ENCODE measurements around the gene ARHGAP15.

ARHGAP15 gene

DNA sequence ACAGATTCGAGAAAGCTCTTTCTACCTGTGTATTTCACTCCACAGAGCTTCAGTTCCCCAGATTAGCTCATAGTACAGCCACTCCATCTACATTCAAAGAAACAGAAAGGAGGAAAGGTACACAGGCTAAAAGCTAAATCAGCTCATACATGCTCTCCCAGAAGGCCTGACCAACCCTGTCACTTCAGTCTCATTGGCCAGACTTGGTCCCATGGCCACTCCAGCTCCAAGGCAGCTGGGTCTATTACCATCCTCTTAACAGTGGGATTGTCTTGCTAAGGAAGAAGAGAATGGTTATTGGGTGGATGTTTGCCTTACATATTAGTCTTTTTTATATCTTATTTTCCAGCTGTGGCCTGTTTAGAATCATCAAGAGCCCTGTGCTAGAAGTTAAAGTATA lies 572.6 kb downstream of the ARHGAP15 start:
- DNase-seq, result no peak

DNA sequence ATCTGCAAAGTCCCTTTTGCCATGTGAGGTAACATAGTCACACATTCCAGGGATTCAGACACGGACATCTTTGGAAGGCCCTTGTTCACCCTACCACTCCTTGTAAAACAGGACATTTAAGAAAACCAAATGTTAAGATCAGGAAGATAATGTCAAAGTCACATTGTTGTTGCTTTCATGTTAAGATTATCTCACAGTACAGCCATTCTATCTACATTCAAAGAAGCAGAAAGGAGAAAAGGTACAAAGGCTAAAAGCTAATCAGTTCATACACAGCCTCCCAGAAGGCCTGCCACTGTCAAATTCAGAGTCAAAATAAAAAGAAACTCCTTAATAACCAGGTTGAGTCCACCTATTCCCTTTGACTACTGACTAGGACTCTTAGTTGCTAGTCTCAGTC lies 573.7 kb downstream of the ARHGAP15 start:
- DNase-seq, result no peak

GRCh38 chr2:143704451-143705106 lies 575.4 kb downstream of the ARHGAP15 start:
- no peak for DNase-seq

- DNase-seq, result no peak
These were observed 576.0 kb downstream of the ARHGAP15 start for GRCh38 chr2:143705108-143705707.

GRCh38 chr2:143706354-143706753 lies 577.1 kb downstream of the ARHGAP15 start:
- DNase-seq, result no peak

DNA sequence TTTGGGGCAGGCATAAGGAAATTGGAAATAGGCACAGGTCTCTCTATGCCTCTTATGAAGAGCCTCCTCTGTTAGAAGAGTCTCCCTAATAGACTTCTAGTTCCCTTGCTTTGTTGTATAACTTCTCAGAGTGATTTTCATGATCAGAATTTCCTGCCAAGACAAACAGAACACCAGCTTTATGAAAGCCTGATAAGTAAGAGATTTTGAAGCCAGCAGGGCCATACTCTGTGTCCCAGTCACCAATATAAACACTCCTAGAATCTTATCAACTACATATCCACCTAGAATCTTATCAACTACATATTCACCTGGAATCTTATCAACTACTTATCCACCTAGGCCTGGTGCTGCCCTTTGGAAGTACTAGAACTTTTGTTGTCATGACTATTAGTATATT lies 579.5 kb downstream of the ARHGAP15 start:
- DNase-seq, result no peak

GRCh38 chr2:143710196-143710595 lies 581.0 kb downstream of the ARHGAP15 start:
- DNase-seq, result no peak

DNA sequence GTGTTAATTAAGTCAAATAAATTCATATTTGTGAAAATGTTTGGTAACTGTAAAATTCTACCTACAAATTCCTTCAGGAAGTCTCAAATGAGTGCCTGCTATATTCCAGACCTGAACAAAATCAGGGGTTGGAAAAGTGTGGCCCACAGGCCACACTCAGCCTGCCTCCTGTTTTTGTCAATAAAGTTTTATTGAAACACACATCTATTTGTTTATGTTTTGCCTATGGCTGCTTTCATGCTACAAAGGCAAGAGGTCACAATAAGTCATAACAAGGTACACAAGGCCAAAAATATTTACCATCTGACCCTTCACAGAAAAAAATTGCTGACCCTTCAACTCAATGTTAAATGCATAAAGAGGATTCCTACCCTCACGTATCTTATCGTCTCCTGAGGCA lies 581.7 kb downstream of the ARHGAP15 start:
- no peak for DNase-seq

- no peak for DNase-seq
These were observed 587.3 kb downstream of the ARHGAP15 start for GRCh38 chr2:143716522-143716921.

DNA sequence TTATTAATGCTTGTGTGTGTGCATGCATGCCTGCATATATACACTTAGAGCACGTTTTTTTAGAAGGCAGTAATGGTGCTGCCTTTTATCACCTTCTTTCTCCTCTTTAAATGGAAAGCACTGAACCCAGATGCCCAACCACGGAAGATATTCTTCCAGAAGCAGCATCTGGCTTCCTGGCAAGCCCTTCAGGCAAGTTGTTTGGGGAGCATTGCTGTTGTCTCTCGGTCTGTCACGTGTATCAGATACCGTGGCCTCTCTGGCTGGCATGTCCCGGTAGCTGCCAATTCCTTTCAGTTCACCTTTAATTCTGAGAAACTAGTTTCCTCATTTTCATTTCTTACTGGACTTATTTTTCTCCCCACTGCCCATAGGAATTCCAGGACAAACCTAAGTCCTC lies 587.8 kb downstream of the ARHGAP15 start:
- no peak for DNase-seq

GRCh38 chr2:143717536-143718168 lies 588.4 kb downstream of the ARHGAP15 start:
- no peak for DNase-seq

DNA sequence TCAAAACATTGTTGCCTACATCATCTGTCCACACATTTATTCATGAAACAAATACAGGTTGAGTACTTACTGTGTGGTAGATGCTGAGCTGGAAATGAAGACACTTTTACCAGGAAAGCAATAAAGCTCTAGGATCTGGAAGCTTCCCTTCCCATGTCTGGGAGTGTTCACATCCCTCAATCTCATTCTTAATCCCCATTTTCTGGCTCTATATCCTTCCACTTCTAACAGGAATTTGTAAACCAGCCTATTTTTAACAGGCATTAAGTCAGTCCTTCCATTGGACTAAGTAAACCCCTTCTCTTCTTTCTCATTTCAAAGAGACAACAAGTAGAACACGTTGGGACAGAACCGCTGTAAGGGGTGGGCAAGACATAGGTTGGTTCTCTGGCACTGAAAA lies 589.5 kb downstream of the ARHGAP15 start:
- no peak for DNase-seq

DNA sequence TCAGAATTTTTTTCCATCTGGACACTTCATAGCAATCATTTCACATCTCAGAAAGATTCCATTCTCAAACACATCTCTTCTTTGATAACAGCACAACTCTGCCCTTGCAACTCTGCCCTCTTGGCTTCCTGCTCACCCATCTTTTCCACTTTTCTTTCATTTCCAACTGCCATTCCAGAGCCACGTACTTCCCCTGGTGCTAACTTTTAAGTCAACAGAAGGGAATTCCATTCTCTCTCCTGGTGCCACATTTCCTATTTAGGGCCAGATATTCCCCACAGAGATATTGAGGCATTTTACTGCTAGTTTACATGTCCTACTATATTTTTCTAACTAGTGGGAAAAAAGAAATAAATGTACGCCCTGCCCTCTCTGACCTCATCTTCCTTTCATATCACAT lies 590.2 kb downstream of the ARHGAP15 start:
- DNase-seq, result no peak

DNA sequence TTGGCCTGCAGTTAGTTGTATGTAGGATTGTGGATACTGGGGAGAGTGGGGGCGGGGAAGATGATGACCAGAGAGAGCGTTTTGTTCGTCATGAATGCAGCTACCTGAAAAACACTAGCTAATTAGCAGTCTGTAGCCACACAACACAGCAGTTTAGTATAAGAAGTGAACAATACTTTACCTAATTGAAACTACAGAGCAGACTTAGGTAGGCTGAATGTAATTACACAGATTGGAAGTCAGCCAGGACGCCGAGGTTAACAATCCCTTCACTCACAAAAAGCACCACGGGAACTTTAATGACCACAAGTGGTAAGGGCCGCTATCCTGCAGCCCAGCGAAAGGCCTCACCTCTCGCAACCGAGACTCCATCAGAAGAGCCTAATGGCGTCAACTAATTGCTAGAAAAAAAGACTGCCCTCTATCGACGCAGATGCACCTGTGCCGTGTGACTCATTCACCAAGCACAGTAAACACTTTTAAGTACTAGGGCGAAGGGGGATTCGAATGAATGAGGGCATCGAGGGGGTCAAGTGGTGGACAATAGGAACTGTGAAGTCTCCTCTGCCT lies 591.0 kb downstream of the ARHGAP15 start:
- no peak for DNase-seq

DNA sequence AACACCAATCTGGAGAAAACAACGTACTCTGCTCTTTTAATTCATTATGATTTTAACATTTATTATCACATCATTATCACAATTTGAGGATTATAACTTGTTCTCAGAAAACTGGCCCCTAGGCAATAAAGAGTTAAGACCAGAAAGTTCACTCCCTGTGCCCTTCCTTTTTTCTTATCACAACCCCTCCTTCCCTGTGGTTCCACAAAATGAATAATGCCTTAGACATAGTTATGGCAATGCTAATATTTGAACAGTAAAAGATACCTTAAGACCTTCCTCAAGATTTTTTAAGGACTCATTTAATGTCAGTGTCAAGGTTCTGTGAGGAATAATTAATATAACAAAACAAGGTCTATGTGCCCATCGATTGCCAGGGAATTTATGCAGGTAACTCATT lies 596.2 kb downstream of the ARHGAP15 start:
- DNase-seq, result no peak

GRCh38 chr2:143726151-143726845 lies 597.1 kb downstream of the ARHGAP15 start:
- no peak for DNase-seq

- no peak for DNase-seq
These were observed 599.3 kb downstream of the ARHGAP15 start for GRCh38 chr2:143728498-143728897.

GRCh38 chr2:143729296-143729814 lies 600.1 kb downstream of the ARHGAP15 start:
- DNase-seq, result no peak

GRCh38 chr2:143730155-143730952 lies 601.1 kb downstream of the ARHGAP15 start:
- DNase-seq, result no peak

- DNase-seq, result no peak
These were observed 601.7 kb downstream of the ARHGAP15 start for GRCh38 chr2:143730953-143731260.

GRCh38 chr2:143732076-143732475 lies 602.9 kb downstream of the ARHGAP15 start:
- no peak for DNase-seq

- DNase-seq, result no peak
These were observed 603.7 kb downstream of the ARHGAP15 start for GRCh38 chr2:143732871-143733270.

DNA sequence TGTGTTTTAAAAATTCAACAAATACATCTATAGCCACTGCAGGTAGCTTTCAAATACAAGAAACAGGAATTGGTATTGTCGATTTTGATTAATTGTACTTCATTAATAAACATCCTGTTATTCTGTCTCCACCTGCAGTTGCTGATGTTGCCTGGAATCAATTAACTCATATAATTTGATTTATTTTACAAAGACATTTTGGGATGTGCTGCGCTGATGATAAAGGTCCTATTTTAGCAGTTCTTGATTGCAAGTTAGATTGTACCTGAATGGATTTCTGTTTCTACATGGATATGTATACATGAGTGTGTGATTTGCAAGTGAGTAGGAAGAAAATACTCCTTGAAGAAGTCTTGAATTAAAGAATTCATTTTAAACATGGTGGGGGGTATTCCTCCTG lies 605.3 kb downstream of the ARHGAP15 start:
- DNase-seq, result no peak

Measured in effector CD8-positive, alpha-beta T cell (primary cell).